Measurements from ENCODE around the gene MB.

MB gene

GRCh38 chr22:35615156-35615555 is 2.0 kb downstream of the MB start:
- no peak for DNase-seq

- no peak for DNase-seq
These were observed 2.7 kb downstream of the MB start for GRCh38 chr22:35614404-35614803.

DNA sequence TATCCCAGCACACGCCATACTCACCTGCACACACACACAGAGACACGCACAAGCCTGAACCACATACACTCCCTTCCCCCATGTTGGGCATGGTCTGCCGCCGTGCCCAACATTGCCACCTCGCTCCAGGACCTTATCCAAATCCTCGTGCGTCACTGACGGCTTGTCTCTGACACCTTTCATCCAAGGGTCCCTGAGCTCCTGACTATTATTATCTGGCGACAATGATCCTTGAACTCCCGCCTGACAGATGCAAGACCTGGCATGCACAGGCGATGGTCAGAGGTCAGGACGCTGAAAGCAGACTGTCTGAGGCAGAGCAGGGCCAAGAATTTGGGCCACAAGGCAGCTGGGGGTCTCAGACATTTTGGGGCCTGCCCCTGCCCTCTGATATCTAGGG is 4.2 kb downstream of the MB start:
- no peak for DNase-seq

GRCh38 chr22:35611891-35612576 is 5.1 kb downstream of the MB start:
- no peak for DNase-seq

DNA sequence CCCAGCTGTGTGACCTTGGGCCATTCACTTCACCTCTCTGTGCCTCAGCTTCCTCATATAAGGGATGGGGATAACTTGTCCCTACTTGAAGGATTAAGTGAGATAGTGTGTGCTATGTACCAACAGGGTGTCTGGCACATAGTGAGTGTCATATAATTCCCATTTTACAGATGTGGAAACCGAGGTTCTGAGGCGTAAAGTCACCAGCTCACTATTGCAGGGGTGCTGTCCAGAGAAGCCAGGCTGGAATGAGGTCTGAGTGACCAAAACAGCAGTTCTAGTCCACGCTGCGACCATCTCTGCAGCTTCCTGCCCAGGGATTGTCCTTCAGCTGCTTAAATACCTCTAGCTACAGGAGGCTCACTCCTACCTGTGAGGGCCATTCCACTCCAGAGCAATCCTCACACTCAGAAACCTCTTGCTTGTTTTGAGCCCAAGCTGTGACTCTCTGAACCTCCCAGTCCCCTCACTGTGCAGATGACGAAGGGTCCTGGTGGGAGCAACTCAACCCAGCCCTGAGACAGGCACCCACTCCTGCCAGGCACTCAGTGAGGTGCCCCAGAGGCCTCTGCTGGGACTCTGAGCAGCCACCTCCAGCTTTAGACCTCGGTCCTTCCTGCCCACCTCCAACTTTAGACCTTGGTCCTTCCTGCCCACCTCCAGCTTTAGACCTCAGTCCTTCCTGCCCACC is 5.8 kb downstream of the MB start:
- no peak for DNase-seq

DNA sequence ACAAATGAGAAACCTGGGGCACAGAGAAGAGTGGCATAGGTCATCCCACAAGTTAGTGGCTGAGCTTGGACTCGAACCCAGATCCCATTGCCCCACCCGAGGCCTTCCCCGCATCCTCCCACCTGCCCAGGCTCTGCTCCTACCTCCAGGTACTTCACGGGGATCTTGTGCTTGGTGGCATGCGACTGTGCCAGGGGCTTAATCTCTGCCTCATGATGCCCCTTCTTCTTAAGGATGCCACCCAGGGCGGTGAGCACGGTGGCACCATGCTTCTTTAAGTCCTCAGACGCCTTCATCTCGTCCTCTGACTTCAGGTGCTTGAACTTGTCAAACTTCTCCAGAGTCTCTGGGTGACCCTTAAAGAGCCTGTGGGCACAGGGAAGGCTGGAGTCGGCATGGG is 6.4 kb downstream of the MB start:
- no peak for DNase-seq

- DNase-seq: no peak
These were observed 7.4 kb downstream of the MB start for GRCh38 chr22:35609761-35610160.

- DNase-seq: no peak
These were observed 7.9 kb downstream of the MB start for GRCh38 chr22:35609261-35609660.

- no peak for DNase-seq
These were observed 9.0 kb downstream of the MB start for GRCh38 chr22:35608088-35608487.

GRCh38 chr22:35606916-35607315 is 10.2 kb downstream of the MB start:
- no peak for DNase-seq

DNA sequence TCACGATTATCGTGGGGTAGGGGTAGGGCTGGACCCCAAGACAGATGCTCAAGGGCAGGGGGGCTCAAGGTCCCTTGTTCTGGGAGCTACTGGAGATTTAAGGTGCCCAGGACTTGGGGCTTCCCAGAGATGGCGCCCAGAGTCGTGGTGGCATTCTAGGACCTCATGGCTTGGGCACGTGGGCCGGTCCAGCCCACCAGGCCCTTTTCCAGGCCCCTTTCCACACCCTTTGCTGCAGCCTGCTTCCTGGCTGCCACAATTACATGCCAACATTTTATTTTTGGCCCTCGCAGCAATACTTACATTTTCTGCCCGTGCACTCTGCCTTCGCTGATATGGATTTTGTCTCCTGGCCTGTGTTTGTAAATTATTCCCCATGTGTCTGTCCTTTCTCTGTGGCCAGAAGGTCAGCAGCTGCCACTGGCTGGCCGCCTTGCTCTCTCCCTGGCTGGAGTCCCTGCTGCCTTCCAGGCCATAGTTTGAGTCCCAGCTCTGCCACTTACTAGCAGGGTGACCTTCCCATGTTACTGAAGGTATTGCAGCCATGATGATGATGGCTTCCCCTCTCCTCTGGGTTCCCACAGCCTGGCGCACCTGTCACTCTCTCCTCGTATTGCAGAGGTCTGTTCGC is 11.2 kb downstream of the MB start:
- DNase-seq: no peak

GRCh38 chr22:35605369-35605680 is 11.8 kb downstream of the MB start:
- DNase-seq: no peak

DNA sequence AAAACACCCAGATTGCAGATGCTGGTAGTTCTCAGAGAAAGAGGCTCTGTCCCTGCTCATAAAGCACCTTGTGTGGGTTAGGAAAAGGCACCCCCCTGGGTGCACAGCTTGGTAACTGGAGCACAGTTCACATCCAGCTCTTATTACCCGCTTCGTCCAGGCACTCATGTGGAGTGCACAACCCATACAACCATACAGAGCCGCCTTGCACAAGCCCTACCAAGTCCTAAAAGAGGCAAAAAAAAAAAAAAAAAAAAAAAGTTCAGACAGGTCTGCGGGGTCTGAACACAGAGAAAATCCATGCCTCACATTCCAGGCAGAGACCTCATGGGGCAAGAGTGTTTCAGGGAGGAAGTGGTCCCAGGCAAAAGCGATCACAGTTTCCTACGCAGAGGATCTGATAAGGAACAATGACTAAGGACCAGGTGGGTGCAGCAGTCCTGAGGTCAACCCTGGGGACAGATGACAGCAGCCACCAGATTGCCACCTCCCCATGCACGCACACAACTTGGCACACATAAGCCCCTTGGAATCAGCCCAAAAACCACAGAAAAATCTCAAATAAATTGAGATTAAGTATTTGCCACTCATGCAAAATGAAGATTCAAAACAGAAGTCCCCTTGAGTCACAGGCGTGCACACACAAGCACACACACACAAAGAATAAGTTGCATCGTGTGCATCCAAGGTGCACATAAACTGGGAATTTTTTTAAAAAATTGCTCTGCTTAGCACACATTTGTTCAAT is 12.3 kb downstream of the MB start:
- peak; percentile 52 for DNase-seq

GRCh38 chr22:35601743-35602615 is 15.2 kb downstream of the MB start:
- DNase-seq: no peak

DNA sequence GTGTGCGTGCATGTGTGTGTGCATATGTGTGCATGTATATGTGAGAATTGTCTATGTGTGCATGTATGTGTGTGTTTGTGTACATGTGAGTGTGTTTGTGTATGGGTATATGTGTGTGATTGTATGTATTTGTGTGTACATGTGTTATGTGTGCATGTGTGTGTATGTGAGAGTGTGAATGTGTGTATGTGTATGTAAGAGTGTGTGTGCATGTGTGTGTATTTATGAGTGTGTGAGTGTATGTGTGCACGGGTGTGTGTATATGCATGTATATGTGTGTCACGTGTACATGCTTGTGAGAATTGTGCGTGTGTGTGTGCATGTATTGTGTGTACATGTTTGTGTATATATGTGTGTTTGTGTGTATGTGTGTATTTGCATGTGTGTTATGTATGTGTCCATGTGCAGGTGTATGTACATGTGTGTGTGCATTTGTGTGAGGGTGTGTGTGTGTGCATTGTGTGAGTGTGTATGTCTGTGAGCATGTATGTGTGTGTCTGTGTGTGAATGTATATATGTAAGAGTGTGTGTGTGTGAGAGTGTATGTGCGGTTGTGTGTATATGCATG is 16.0 kb downstream of the MB start:
- no peak for DNase-seq

GRCh38 chr22:35600476-35600875 is 16.7 kb downstream of the MB start:
- DNase-seq: no peak

DNA sequence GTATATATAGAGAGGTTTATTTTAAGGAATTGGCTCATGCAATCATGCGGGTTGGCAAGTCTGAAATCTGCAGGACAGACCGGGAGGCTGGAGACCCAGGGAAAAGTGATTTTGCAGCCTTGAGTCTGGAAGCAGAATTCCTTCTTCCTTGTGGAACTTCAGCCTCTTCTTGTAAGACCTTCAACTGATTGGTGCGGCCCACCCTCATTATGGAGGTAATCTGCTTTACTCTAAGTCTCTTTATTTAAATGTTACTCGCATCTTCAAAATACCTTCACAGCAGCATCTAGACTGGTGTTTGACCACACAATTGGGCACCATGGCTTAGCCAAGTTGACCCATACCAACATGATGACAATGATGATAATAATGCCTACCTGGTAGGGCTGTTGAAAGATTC is 17.8 kb downstream of the MB start:
- DNase-seq: no peak

DNA sequence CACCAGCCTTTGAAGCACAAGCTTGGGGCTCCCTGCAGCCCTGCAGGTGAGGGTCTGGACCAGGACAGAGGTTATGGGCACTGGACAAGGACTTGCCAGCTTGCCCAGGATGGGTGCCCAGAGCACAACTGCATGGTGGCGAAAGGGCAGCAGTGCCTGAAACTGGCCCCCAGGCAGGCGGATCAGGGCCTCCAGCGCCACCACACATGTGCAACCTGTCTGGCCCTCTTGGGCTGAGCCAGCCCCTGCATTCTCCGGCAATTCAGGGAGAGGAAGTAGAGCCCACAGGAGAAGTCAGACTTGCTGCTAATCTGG is 18.8 kb downstream of the MB start:
- no peak for DNase-seq

DNA sequence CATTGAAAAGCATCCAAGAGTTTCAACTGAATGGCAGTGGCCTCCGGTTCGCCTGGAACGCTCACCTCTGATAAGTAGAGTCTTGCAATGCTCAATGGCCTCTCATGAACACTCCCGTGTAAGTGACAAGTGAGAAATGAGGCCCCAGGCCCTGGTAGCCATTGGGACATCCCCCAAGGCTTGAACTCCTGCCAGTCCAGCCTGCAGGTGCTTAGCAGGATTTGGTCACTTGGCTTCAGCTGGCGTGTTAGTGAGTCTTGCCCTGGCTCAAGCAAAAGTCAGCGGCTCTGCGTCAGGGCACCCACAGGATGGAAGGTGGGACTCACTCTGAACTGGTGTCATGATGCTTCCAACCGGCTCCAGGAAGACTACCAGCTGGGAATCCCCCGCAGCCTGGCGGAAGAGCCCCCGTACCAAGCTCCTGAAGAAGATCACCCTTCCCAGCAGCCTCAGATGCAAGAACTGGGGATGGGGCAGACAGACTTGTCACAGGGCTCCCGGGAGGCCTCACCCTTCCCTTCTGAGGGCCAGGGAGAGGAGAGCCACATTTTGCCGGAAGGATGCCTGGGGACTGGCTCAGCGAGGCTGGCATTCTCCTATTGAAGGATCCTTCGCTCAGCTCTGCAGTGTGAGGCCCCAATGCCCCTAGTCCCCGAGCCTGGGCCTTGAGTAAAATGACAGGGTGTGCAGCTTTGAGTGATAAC is 19.3 kb downstream of the MB start:
- DNase-seq: no peak

- DNase-seq: no peak
These were observed 20.3 kb downstream of the MB start for GRCh38 chr22:35596821-35597220.

DNA sequence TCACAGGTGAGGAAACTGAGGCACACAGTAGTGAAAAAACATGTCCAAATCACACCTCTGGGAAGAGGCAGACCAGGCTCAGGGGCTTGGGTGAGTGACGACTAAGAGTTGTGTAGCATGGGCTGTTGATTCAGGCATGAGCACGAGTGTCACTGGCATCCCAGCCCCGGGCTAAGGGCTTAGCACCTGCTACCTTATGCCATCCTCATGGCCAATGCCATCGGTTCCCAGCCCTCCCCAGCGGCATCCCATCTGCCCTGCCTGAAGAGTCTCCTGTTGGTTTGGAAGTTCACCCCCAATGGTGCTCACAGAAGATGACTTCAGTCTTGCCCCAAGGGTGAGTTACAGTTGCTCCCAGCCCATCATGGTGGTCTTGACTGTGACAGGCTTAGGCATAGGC is 22.4 kb downstream of the MB start:
- DNase-seq: no peak

- no peak for DNase-seq
These were observed 23.1 kb downstream of the MB start for GRCh38 chr22:35593891-35594470.
